GM12801 (cell line): ENCODE data around the gene ARHGEF38.

Experiments used
- CTCF ChIP-seq: IDR thresholded peaks from one replicate; pipeline ENCODE4 v1.5.1; 2011; ENCODE audit warnings: control low read depth; ENCODE audit not compliant: insufficient read length; ENCODE audit errors: extremely low read depth

The ARHGEF38 gene

GRCh38 chr4:105707782-105708180 lies 155.4 kb downstream of the ARHGEF38 start:
- TF ChIP-seq CTCF = no peak

- no peak for TF ChIP-seq CTCF
Observed at GRCh38 chr4:105708181-105709080, 156.0 kb downstream of the ARHGEF38 start, which contains the start of the genes GSTCD and INTS12. Gene GSTCD, plus strand, starts transcription at chr4:105708784. Its CDS starts 8,830 bp downstream, at chr4:105717614. Gene INTS12, minus strand, starts transcription at chr4:105708689. Its CDS starts 8,684 bp downstream, at chr4:105700005.

GRCh38 chr4:105709081-105709450 lies 156.6 kb downstream of the ARHGEF38 start:
- no peak for TF ChIP-seq CTCF

GRCh38 chr4:105710012-105710600 lies 157.7 kb downstream of the ARHGEF38 start:
- TF ChIP-seq CTCF = no peak

- TF ChIP-seq CTCF = no peak
Observed at GRCh38 chr4:105710678-105711077, 158.3 kb downstream of the ARHGEF38 start.

GRCh38 chr4:105712766-105713165 lies 160.3 kb downstream of the ARHGEF38 start:
- TF ChIP-seq CTCF = no peak

GRCh38 chr4:105714071-105714521 lies 161.7 kb downstream of the ARHGEF38 start:
- no peak for TF ChIP-seq CTCF
